ENCODE results near the gene BRAT1.

DNA sequence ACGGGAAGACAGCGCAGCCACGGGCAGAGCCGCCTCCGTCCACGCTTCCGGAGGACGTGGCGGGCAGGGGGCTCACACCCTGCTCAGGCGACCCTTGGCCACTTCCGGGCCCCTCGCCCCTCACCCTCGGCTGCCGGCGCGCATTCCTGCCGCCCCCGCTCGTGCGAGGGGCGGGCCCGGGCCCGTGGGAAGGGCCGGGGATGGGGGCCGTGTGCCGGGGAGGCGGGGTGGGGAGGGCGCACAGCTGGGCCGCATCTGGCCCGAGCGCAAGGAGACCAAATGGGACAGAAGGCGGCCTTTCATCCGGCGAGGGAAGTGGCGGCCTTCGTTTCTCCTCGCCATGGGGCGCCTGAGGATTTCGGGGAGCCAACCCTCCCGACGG lies 36.6 kb downstream of the BRAT1 start:
- TF ChIP-seq, protein P1, sequence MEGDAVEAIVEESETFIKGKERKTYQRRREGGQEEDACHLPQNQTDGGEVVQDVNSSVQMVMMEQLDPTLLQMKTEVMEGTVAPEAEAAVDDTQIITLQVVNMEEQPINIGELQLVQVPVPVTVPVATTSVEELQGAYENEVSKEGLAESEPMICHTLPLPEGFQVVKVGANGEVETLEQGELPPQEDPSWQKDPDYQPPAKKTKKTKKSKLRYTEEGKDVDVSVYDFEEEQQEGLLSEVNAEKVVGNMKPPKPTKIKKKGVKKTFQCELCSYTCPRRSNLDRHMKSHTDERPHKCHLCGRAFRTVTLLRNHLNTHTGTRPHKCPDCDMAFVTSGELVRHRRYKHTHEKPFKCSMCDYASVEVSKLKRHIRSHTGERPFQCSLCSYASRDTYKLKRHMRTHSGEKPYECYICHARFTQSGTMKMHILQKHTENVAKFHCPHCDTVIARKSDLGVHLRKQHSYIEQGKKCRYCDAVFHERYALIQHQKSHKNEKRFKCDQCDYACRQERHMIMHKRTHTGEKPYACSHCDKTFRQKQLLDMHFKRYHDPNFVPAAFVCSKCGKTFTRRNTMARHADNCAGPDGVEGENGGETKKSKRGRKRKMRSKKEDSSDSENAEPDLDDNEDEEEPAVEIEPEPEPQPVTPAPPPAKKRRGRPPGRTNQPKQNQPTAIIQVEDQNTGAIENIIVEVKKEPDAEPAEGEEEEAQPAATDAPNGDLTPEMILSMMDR (conservative IDR thresholded peaks at IDR 0.05; ENCODE audit: low read length), result no peak
- no peak for TF ChIP-seq EZH2phosphoT487 (IDR thresholded peaks at IDR 0.05; ENCODE audit: borderline replicate concordance, low read depth, low read length)
